Cardiac muscle cell (in vitro differentiated cells and primary cell): Measurements from ENCODE around the gene RAI1. TPM values are rescaled to one million over a fixed set of nuclear protein-coding genes. Genes with fewer than 3 reads are reported as not detected.

Source experiments
- DNase-seq, 2 donors: peaks; one replicate each; pipeline versions ENCODE4 v3.0.0 to v3.0.0-alpha.2; 2010 to 2017; ENCODE audit warnings: low read depth in 1 of 2, low spot score in 1 of 2
- H3K27ac ChIP-seq: fragments of 200-600 bp; sonication (generic); 2 replicates; pipeline ENCODE4 v1.5.1; 2016
- H3K27me3 ChIP-seq: fragments of 200-600 bp; sonication (generic); 2 replicates; pipeline ENCODE4 v1.6.0; 2016; ENCODE audit warnings: control low read depth
- H3K36me3 ChIP-seq: fragments of 200-600 bp; sonication (generic); 2 replicates; pipeline ENCODE4 v1.5.1; 2016; ENCODE audit warnings: control low read depth
- H3K4me1 ChIP-seq: fragments of 200-600 bp; sonication (generic); 2 replicates; pipeline ENCODE4 v1.8.1; 2017; ENCODE audit warnings: low read depth, mild to moderate bottlenecking, mixed run types
- H3K4me3 ChIP-seq: fragments of 200-600 bp; sonication (generic); 2 replicates; pipeline ENCODE4 v1.5.1; 2016; ENCODE audit warnings: mild to moderate bottlenecking
- H3K9me3 ChIP-seq: fragments of 200-600 bp; sonication (generic); 2 replicates; pipeline ENCODE4 v1.5.1; 2017; ENCODE audit warnings: low read depth, mild to moderate bottlenecking, control low read depth
- CTCF ChIP-seq: IDR thresholded peaks from 2 replicates; pipeline ENCODE4 v1.5.1; 2012; ENCODE audit warnings: low read depth, mild to moderate bottlenecking, low read length
- polyA plus RNA-seq: library from polyadenylated mRNA; unstranded; fragments of >200 nt; fragmentation: Nextera tagmentation; extraction: Ambion mirVana; gene quantifications from 2 replicates; pipeline ENCODE4 v1.2.1, GENCODE V29; 2016
- total RNA-seq: library from RNA; depleted of rRNA; stranded (reverse); fragments of >200 nt; gene quantifications from 2 replicates; pipeline ENCODE4 v1.2.3, GENCODE V29; 2016

RAI1 gene
- total and polyA plus RNA-seq, 2 experiments from 2014 or later, result 20.2 to 46.2 TPM

GRCh38 chr17:17696085-17696484 is 14.8 kb downstream of the RAI1 start:
- H3K4me3 ChIP-seq, result no peak overlapping the region
- peaks cover 18% of the 10 kb centered on the region for H3K27me3 ChIP-seq
- peaks cover 33% of the 10 kb centered on the region for H3K4me1 ChIP-seq
- no peaks in the 10 kb centered on the region for H3K36me3 ChIP-seq
- TF ChIP-seq CTCF, result no peak
- no peaks in the 10 kb centered on the region for H3K9me3 ChIP-seq
- H3K27ac ChIP-seq, result no peak overlapping the region
- DNase-seq, result no peak

GRCh38 chr17:17696882-17697633 is 15.8 kb downstream of the RAI1 start:
- Histone ChIP-seq H3K36me3 (no peaks in the 10 kb centered on the region), H3K9me3 (no peaks in the 10 kb centered on the region), H3K27me3 (peaks cover 28% of the 10 kb centered on the region), H3K27ac (no peak overlapping the region), H3K4me1 (peaks cover 33% of the 10 kb centered on the region), H3K4me3 (no peak overlapping the region)
- TF ChIP-seq CTCF, result no peak
- no peak for DNase-seq

- no peak for TF ChIP-seq CTCF
- H3K27ac ChIP-seq, result no peak overlapping the region
- H3K36me3 ChIP-seq, result no peaks in the 10 kb centered on the region
- peaks cover 30% of the 10 kb centered on the region for H3K4me1 ChIP-seq
- no peak for DNase-seq
- peaks cover 39% of the 10 kb centered on the region for H3K27me3 ChIP-seq
- H3K4me3 ChIP-seq, result no peak overlapping the region
- H3K9me3 ChIP-seq, result no peaks in the 10 kb centered on the region
Measured at GRCh38 chr17:17698371-17698770, 17.1 kb downstream of the RAI1 start.

GRCh38 chr17:17698869-17699351 is 17.7 kb downstream of the RAI1 start:
- TF ChIP-seq CTCF, result no peak
- no peak overlapping the region for H3K27ac ChIP-seq
- H3K9me3 ChIP-seq, result no peaks in the 10 kb centered on the region
- DNase-seq, result peak in 1 of 2 donors; percentile 64
- peaks cover 39% of the 10 kb centered on the region for H3K27me3 ChIP-seq
- no peaks in the 10 kb centered on the region for H3K36me3 ChIP-seq
- no peak overlapping the region for H3K4me3 ChIP-seq
- peaks cover 25% of the 10 kb centered on the region for H3K4me1 ChIP-seq

GRCh38 chr17:17699491-17699890 is 18.2 kb downstream of the RAI1 start:
- H3K4me3 ChIP-seq, result no peak overlapping the region

More at GRCh38 chr17:17699491-17699890, 18.2 kb downstream of the RAI1 start:
- no peak for TF ChIP-seq CTCF
- DNase-seq, result no peak
- Histone ChIP-seq H3K36me3 (no peaks in the 10 kb centered on the region), H3K27ac (no peak overlapping the region), H3K4me1 (peaks cover 21% of the 10 kb centered on the region), H3K9me3 (no peaks in the 10 kb centered on the region), H3K27me3 (peaks cover 39% of the 10 kb centered on the region)
